MM.1S (cell line): ENCODE results near the gene TMEM232.

Source experiments
- DNase-seq: peaks from one replicate; pipeline ENCODE4 v3.0.0-alpha.2; 2015
- H2AFZ ChIP-seq: fragments of 300-600 bp; sonication (generic); 2 replicates; pipeline ENCODE4 v1.6.0; 2016; ENCODE audit warnings: antibody characterized with exemption, low read length
- H3F3A ChIP-seq: fragments of 300-600 bp; sonication (generic); 2 replicates; pipeline ENCODE4 v1.6.1; 2016; ENCODE audit warnings: mild to moderate bottlenecking, antibody characterized with exemption, low read length, moderate library complexity, mixed read lengths; ENCODE audit not compliant: insufficient read depth
- H3K27ac ChIP-seq: fragments of 300-600 bp; sonication (generic); 2 replicates; pipeline ENCODE4 v1.5.1; 2016; ENCODE audit warnings: mild to moderate bottlenecking, low read length
- H3K27me3 ChIP-seq: fragments of 300-600 bp; sonication (generic); replicated peaks from 2 replicates; pipeline ENCODE4 v1.6.0; 2016; ENCODE audit warnings: low read length; ENCODE audit not compliant: insufficient read depth
- H3K36me3 ChIP-seq: fragments of 300-600 bp; sonication (generic); replicated peaks from 2 replicates; pipeline ENCODE4 v1.6.1; 2016; ENCODE audit warnings: mild to moderate bottlenecking, low read length, mixed read lengths; ENCODE audit not compliant: insufficient read depth
- H3K4me1 ChIP-seq: fragments of 300-600 bp; sonication (generic); 2 replicates; pipeline ENCODE4 v1.6.1; 2016; ENCODE audit warnings: low read length, mixed read lengths
- H3K4me2 ChIP-seq: fragments of 300-600 bp; sonication (generic); 2 replicates; pipeline ENCODE4 v1.6.0; 2016; ENCODE audit warnings: low read depth, low read length
- H3K4me3 ChIP-seq: fragments of 300-600 bp; sonication (generic); 2 replicates; pipeline ENCODE4 v1.5.1; 2016; ENCODE audit warnings: low read length, mixed read lengths
- H3K79me2 ChIP-seq: fragments of 300-600 bp; sonication (generic); 2 replicates; pipeline ENCODE4 v1.6.1; 2016; ENCODE audit warnings: mixed run types, low read length, mixed read lengths
- H3K9ac ChIP-seq: fragments of 300-600 bp; sonication (generic); 2 replicates; pipeline ENCODE4 v1.6.1; 2016; ENCODE audit warnings: low read length, mixed read lengths
- H3K9me2 ChIP-seq: fragments of 300-600 bp; sonication (generic); replicated peaks from 2 replicates; pipeline ENCODE4 v1.6.1; 2016; ENCODE audit warnings: mild to moderate bottlenecking, low read length, mixed read lengths; ENCODE audit not compliant: insufficient read depth
- H3K9me3 ChIP-seq: fragments of 300-600 bp; sonication (generic); replicated peaks from 2 replicates; pipeline ENCODE4 v1.6.1; 2016; ENCODE audit warnings: mild to moderate bottlenecking, low read length, mixed read lengths; ENCODE audit not compliant: insufficient read depth
- H4K20me1 ChIP-seq: fragments of 300-600 bp; sonication (generic); 2 replicates; pipeline ENCODE4 v1.6.1; 2016; ENCODE audit warnings: mild to moderate bottlenecking, low read length, moderate library complexity, mixed read lengths; ENCODE audit not compliant: insufficient read depth
- CTCF ChIP-seq: fragments of 300-600 bp; sonication (generic); IDR thresholded peaks from 2 replicates; pipeline ENCODE4 v1.5.1; 2016; ENCODE audit warnings: antibody characterized with exemption, low read length, mixed read lengths
- EZH2 ChIP-seq: fragments of 300-600 bp; sonication (generic); optimal IDR thresholded peaks from 2 replicates; pipeline ENCODE3; 2017; ENCODE audit warnings: low read depth, mild to moderate bottlenecking, antibody characterized with exemption, low read length, mixed read lengths
- EZH2phosphoT487 ChIP-seq: fragments of 300-600 bp; sonication (generic); IDR thresholded peaks from 2 replicates; pipeline ENCODE4 v1.6.1; 2018; ENCODE audit warnings: antibody characterized with exemption, low read length

The TMEM232 gene

GRCh38 chr5:110727025-110727314 is 499 bp upstream of the TMEM232 start:
- H3K27me3 ChIP-seq: no peaks in the 10 kb centered on the region
- H3K9me2 ChIP-seq: no peaks in the 10 kb centered on the region
- peak overlapping the region; percentile 29; the same call in 1 of the 2 replicates for H3K9ac ChIP-seq
- H3K4me2 ChIP-seq: peak overlapping the region; percentile 60; the same call in 1 of the 2 replicates
- H3K4me1 ChIP-seq: no peaks in the 10 kb centered on the region
- peak overlapping the region; percentile 15; the same call in 1 of the 2 replicates for H3K27ac ChIP-seq
- H3K9me3 ChIP-seq: no peaks in the 10 kb centered on the region
- no peak for TF ChIP-seq EZH2
- TF ChIP-seq EZH2phosphoT487: no peak
- TF ChIP-seq CTCF: peak; percentile 44
- H4K20me1 ChIP-seq: no peaks in the 10 kb centered on the region
- peak; percentile 52 for DNase-seq
- H3K36me3 ChIP-seq: no peaks in the 10 kb centered on the region
- H3K4me3 ChIP-seq: peak overlapping the region; percentile 66
- H3K79me2 ChIP-seq: no peaks in the 10 kb centered on the region
- no peaks in the 10 kb centered on the region; the same call in 1 of the 2 replicates for H3F3A ChIP-seq
- peak overlapping the region; percentile 89 for H2AFZ ChIP-seq

DNA sequence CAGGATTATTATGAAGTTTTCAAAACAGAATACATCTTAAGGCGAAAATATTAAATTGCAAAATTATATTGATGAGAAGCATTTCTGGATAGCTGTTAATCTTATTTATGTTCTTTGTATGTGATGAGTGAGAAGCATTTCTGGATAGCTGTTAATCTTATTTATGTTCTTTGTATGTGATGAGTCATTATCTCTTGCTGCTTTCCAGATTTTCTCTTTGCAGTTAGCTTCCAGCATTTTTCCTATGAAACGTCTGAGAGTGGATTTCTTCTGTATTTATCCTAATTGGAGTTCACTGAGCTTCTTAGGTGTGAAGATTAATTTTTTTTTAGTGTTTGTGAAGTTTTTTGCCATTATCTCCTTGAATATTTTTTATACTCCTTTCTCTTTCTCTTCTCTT is 8.2 kb downstream of the TMEM232 start:
- H3K9ac ChIP-seq: no peak overlapping the region
- DNase-seq: no peak
- TF ChIP-seq CTCF (no peak), EZH2 (no peak), EZH2phosphoT487 (no peak)

GRCh38 chr5:110716247-110717245 is 9.9 kb downstream of the TMEM232 start:
- peak overlapping the region; percentile 29 for H2AFZ ChIP-seq
- H3K4me2 ChIP-seq: 0 out of 2 replicates have a peak overlapping the region, but pooled peaks have one; percentile 11
- H3K9me3 ChIP-seq: no peaks in the 10 kb centered on the region
- DNase-seq: peak; percentile 65
- no peaks in the 10 kb centered on the region for H3K36me3 ChIP-seq
- H3K4me1 ChIP-seq: peaks cover 4% of the 10 kb centered on the region; the same call in 1 of the 2 replicates
- peaks cover 3% of the 10 kb centered on the region; the same call in 1 of the 2 replicates for H3F3A ChIP-seq
- H3K9ac ChIP-seq: no peak overlapping the region
- H3K79me2 ChIP-seq: no peaks in the 10 kb centered on the region
- H4K20me1 ChIP-seq: no peaks in the 10 kb centered on the region; the same call in 1 of the 2 replicates
- H3K27ac ChIP-seq: no peak overlapping the region
- TF ChIP-seq EZH2phosphoT487 (no peak), EZH2 (no peak), CTCF (no peak)
- no peaks in the 10 kb centered on the region for H3K9me2 ChIP-seq
- H3K27me3 ChIP-seq: no peaks in the 10 kb centered on the region
- no peak overlapping the region for H3K4me3 ChIP-seq

More for the DNA sequence above, 8.2 kb downstream of the TMEM232 start:
- peaks cover 3% of the 10 kb centered on the region; the same call in 1 of the 2 replicates for H3F3A ChIP-seq
- H4K20me1 ChIP-seq: no peaks in the 10 kb centered on the region; the same call in 1 of the 2 replicates
- H3K79me2 ChIP-seq: no peaks in the 10 kb centered on the region
- H3K4me1 ChIP-seq: peaks cover 4% of the 10 kb centered on the region; the same call in 1 of the 2 replicates
- no peak overlapping the region for H2AFZ ChIP-seq
- no peaks in the 10 kb centered on the region for H3K9me2 ChIP-seq
- no peak overlapping the region for H3K4me3 ChIP-seq
- H3K27ac ChIP-seq: no peak overlapping the region
- no peaks in the 10 kb centered on the region for H3K27me3 ChIP-seq
- H3K36me3 ChIP-seq: no peaks in the 10 kb centered on the region
- H3K4me2 ChIP-seq: no peak overlapping the region
- H3K9me3 ChIP-seq: no peaks in the 10 kb centered on the region
